ENCODE data around the gene HAUS7.

HAUS7 gene

GRCh38 chrX:153464116-153464515 lies 6.3 kb downstream of the HAUS7 start:
- H3K4me1 ChIP-seq (ENCODE audit: control insufficient read depth, insufficient read depth, low read depth, low read length) = peaks cover 23% of the 10 kb centered on the region
- peaks cover 0 to 17% of the 10 kb centered on the region in 2 experiments for H3K27me3 ChIP-seq (ENCODE audit: control insufficient read depth in 1 of 2, insufficient read depth in 1 of 2, low read length in 2 of 2)
- H3K27ac ChIP-seq (ENCODE audit: low read length, poor library complexity, severe bottlenecking) = no peak overlapping the region
- peaks cover 4 to 46% of the 10 kb centered on the region in 2 experiments for H3K36me3 ChIP-seq (ENCODE audit: control insufficient read depth in 1 of 2, insufficient read depth in 2 of 2, low read depth in 1 of 2, low read length in 2 of 2)
- H3K23ac ChIP-seq (ENCODE audit: low read length in 2 of 2) = no peak overlapping the region
- no peak overlapping the region for H3K4me2 ChIP-seq (ENCODE audit: low read length, poor library complexity, severe bottlenecking)
- H3K4me3 ChIP-seq (ENCODE audit: insufficient read depth in 1 of 2, low read depth in 1 of 2, low read length in 2 of 2) = no peak overlapping the region
- H2BK12ac ChIP-seq (ENCODE audit: low read length in 2 of 2) = no peak overlapping the region
- H3K18ac ChIP-seq (ENCODE audit: low read depth in 1 of 2, low read length in 2 of 2) = no peak overlapping the region
- no peak overlapping the region for H4K91ac ChIP-seq (ENCODE audit: low read length)
- H2AFZ ChIP-seq (ENCODE audit: low read depth, low read length) = no peak overlapping the region
- no peaks in the 10 kb centered on the region for H3K9me3 ChIP-seq (ENCODE audit: control insufficient read depth, low read length)
- no peak for DNase-seq
- H3K79me1 ChIP-seq (replicated peaks; ENCODE audit: low read length, poor library complexity, severe bottlenecking) = peaks cover 13% of the 10 kb centered on the region
- no peak overlapping the region for H2BK5ac ChIP-seq (ENCODE audit: low read depth, low read length, poor library complexity, severe bottlenecking)
- H2AK5ac ChIP-seq (ENCODE audit: low read length, severe bottlenecking) = no peak overlapping the region
- no peak overlapping the region for H2BK120ac ChIP-seq (ENCODE audit: low read depth, low read length)
- no peak overlapping the region for H2BK15ac ChIP-seq (ENCODE audit: low read depth, poor library complexity, severe bottlenecking)
- H3K14ac ChIP-seq (ENCODE audit: low read length in 2 of 2) = no peak overlapping the region
- H3K4ac ChIP-seq (ENCODE audit: low read depth in 1 of 2, low read length in 2 of 2) = no peak overlapping the region
- H4K8ac ChIP-seq (ENCODE audit: low read length) = no peak overlapping the region
- 64% methylated on average over 4 of the region's 5 CpGs for WGBS
- H3K9ac ChIP-seq (ENCODE audit: low read length) = no peak overlapping the region

GRCh38 chrX:153463556-153463955 lies 6.8 kb downstream of the HAUS7 start:
- 81% methylated on average over 12 of the region's 12 CpGs for WGBS
- Histone ChIP-seq H2BK15ac (ENCODE audit: low read depth, poor library complexity, severe bottlenecking) (no peak overlapping the region), H3K9ac (ENCODE audit: low read length) (no peak overlapping the region)

GRCh38 chrX:153463031-153463430 lies 7.3 kb downstream of the HAUS7 start:
- H3K27me3 ChIP-seq (ENCODE audit: control insufficient read depth in 1 of 2, insufficient read depth in 1 of 2, low read length in 2 of 2) = peaks cover 0 to 13% of the 10 kb centered on the region in 2 experiments
- WGBS = 99% methylated on average over 4 of the region's 6 CpGs
- no peak overlapping the region for H2BK15ac ChIP-seq (ENCODE audit: low read depth, poor library complexity, severe bottlenecking)
- no peak overlapping the region for H2BK5ac ChIP-seq (ENCODE audit: low read depth, low read length, poor library complexity, severe bottlenecking)
- no peak overlapping the region for H2BK12ac ChIP-seq (ENCODE audit: low read length in 2 of 2)
- no peak overlapping the region for H2AFZ ChIP-seq (ENCODE audit: low read depth, low read length)
- H3K9me3 ChIP-seq (ENCODE audit: control insufficient read depth, low read length) = no peaks in the 10 kb centered on the region
- H3K9ac ChIP-seq (ENCODE audit: low read length) = no peak overlapping the region
- H3K27ac ChIP-seq (ENCODE audit: low read length, poor library complexity, severe bottlenecking) = no peak overlapping the region
- no peak overlapping the region for H3K23ac ChIP-seq (ENCODE audit: low read length in 2 of 2)
- no peak overlapping the region for H4K91ac ChIP-seq (ENCODE audit: low read length)
- H3K36me3 ChIP-seq (ENCODE audit: control insufficient read depth in 1 of 2, insufficient read depth in 2 of 2, low read depth in 1 of 2, low read length in 2 of 2) = peaks cover 4 to 41% of the 10 kb centered on the region in 2 experiments
- H3K4me2 ChIP-seq (ENCODE audit: low read length, poor library complexity, severe bottlenecking) = no peak overlapping the region
- H3K4me1 ChIP-seq (ENCODE audit: control insufficient read depth, insufficient read depth, low read depth, low read length) = peaks cover 14% of the 10 kb centered on the region
- no peak overlapping the region for H4K8ac ChIP-seq (ENCODE audit: low read length)
- no peak overlapping the region for H3K4ac ChIP-seq (ENCODE audit: low read depth in 1 of 2, low read length in 2 of 2)
- H3K18ac ChIP-seq (ENCODE audit: low read depth in 1 of 2, low read length in 2 of 2) = no peak overlapping the region
- H2AK5ac ChIP-seq (ENCODE audit: low read length, severe bottlenecking) = no peak overlapping the region
- H3K79me1 ChIP-seq (replicated peaks; ENCODE audit: low read length, poor library complexity, severe bottlenecking) = peaks cover 7% of the 10 kb centered on the region
- no peak overlapping the region for H3K4me3 ChIP-seq (ENCODE audit: insufficient read depth in 1 of 2, low read depth in 1 of 2, low read length in 2 of 2)
- no peak for DNase-seq
- H2BK120ac ChIP-seq (ENCODE audit: low read depth, low read length) = no peak overlapping the region
- H3K14ac ChIP-seq (ENCODE audit: low read length in 2 of 2) = no peak overlapping the region

More at GRCh38 chrX:153463556-153463955, 6.8 kb downstream of the HAUS7 start:
- H2BK5ac ChIP-seq (ENCODE audit: low read depth, low read length, poor library complexity, severe bottlenecking) = no peak overlapping the region
- DNase-seq = no peak
- no peak overlapping the region for H2BK12ac ChIP-seq (ENCODE audit: low read length in 2 of 2)
- H3K4me3 ChIP-seq (ENCODE audit: insufficient read depth in 1 of 2, low read depth in 1 of 2, low read length in 2 of 2) = no peak overlapping the region
- peaks cover 19% of the 10 kb centered on the region for H3K4me1 ChIP-seq (ENCODE audit: control insufficient read depth, insufficient read depth, low read depth, low read length)
- no peak overlapping the region for H3K23ac ChIP-seq (ENCODE audit: low read length in 2 of 2)
- peaks cover 0 to 11% of the 10 kb centered on the region in 2 experiments for H3K27me3 ChIP-seq (ENCODE audit: control insufficient read depth in 1 of 2, insufficient read depth in 1 of 2, low read length in 2 of 2)
- no peak overlapping the region for H2AFZ ChIP-seq (ENCODE audit: low read depth, low read length)
- H3K79me1 ChIP-seq (replicated peaks; ENCODE audit: low read length, poor library complexity, severe bottlenecking) = peaks cover 11% of the 10 kb centered on the region
- H2BK120ac ChIP-seq (ENCODE audit: low read depth, low read length) = no peak overlapping the region
- H3K36me3 ChIP-seq (ENCODE audit: control insufficient read depth in 1 of 2, insufficient read depth in 2 of 2, low read depth in 1 of 2, low read length in 2 of 2) = peaks cover 4 to 43% of the 10 kb centered on the region in 2 experiments
- H3K14ac ChIP-seq (ENCODE audit: low read length in 2 of 2) = no peak overlapping the region
- H3K4me2 ChIP-seq (ENCODE audit: low read length, poor library complexity, severe bottlenecking) = no peak overlapping the region
- H3K27ac ChIP-seq (ENCODE audit: low read length, poor library complexity, severe bottlenecking) = no peak overlapping the region
- H3K4ac ChIP-seq (ENCODE audit: low read depth in 1 of 2, low read length in 2 of 2) = no peak overlapping the region
- H4K8ac ChIP-seq (ENCODE audit: low read length) = no peak overlapping the region
- no peak overlapping the region for H2AK5ac ChIP-seq (ENCODE audit: low read length, severe bottlenecking)
- no peaks in the 10 kb centered on the region for H3K9me3 ChIP-seq (ENCODE audit: control insufficient read depth, low read length)
- no peak overlapping the region for H3K18ac ChIP-seq (ENCODE audit: low read depth in 1 of 2, low read length in 2 of 2)
- H4K91ac ChIP-seq (ENCODE audit: low read length) = no peak overlapping the region

GRCh38 chrX:153462291-153462690 lies 8.1 kb downstream of the HAUS7 start:
- Histone ChIP-seq H3K14ac (ENCODE audit: low read length in 2 of 2) (no peak overlapping the region), H4K8ac (ENCODE audit: low read length) (no peak overlapping the region), H3K27ac (ENCODE audit: low read length, poor library complexity, severe bottlenecking) (no peak overlapping the region), H2AFZ (ENCODE audit: low read depth, low read length) (no peak overlapping the region), H3K79me1 (replicated peaks; ENCODE audit: low read length, poor library complexity, severe bottlenecking) (peaks cover 6% of the 10 kb centered on the region), H3K27me3 (ENCODE audit: control insufficient read depth in 1 of 2, insufficient read depth in 1 of 2, low read length in 2 of 2) (peaks cover 0 to 15% of the 10 kb centered on the region in 2 experiments), H2AK5ac (ENCODE audit: low read length, severe bottlenecking) (no peak overlapping the region), H2BK120ac (ENCODE audit: low read depth, low read length) (no peak overlapping the region), H3K4ac (ENCODE audit: low read depth in 1 of 2, low read length in 2 of 2) (no peak overlapping the region), H3K4me3 (ENCODE audit: insufficient read depth in 1 of 2, low read depth in 1 of 2, low read length in 2 of 2) (no peak overlapping the region), H2BK12ac (ENCODE audit: low read length in 2 of 2) (no peak overlapping the region), H4K91ac (ENCODE audit: low read length) (no peak overlapping the region), H3K4me2 (ENCODE audit: low read length, poor library complexity, severe bottlenecking) (no peak overlapping the region), H2BK15ac (ENCODE audit: low read depth, poor library complexity, severe bottlenecking) (no peak overlapping the region), H2BK5ac (ENCODE audit: low read depth, low read length, poor library complexity, severe bottlenecking) (no peak overlapping the region), H3K4me1 (ENCODE audit: control insufficient read depth, insufficient read depth, low read depth, low read length) (peaks cover 14% of the 10 kb centered on the region), H3K36me3 (ENCODE audit: control insufficient read depth in 1 of 2, insufficient read depth in 2 of 2, low read depth in 1 of 2, low read length in 2 of 2) (peaks cover 4 to 38% of the 10 kb centered on the region in 2 experiments), H3K23ac (ENCODE audit: low read length in 2 of 2) (no peak overlapping the region), H3K18ac (ENCODE audit: low read depth in 1 of 2, low read length in 2 of 2) (no peak overlapping the region), H3K9ac (ENCODE audit: low read length) (no peak overlapping the region), H3K9me3 (ENCODE audit: control insufficient read depth, low read length) (no peaks in the 10 kb centered on the region)
- no peak for DNase-seq
- 96% methylated on average over 10 of the region's 10 CpGs for WGBS

Measured in mesenchymal stem cell (in vitro differentiated cells and primary cell).